HEK293 (cell line): ENCODE data around the gene CCIN.

ENCODE experiments used
- ATF2 ChIP-seq: fragments of 450-650 bp; formaldehyde crosslinking; IDR thresholded peaks from 2 replicates; pipeline ENCODE4 v1.5.1; 2016; ENCODE audit warnings: missing biosample characterization, missing genetic modification characterization, low read depth
- CTCF ChIP-seq: fragments of 450-650 bp; formaldehyde crosslinking; IDR thresholded peaks from 2 replicates; pipeline ENCODE4 v1.5.1; 2016; ENCODE audit warnings: missing biosample characterization, missing genetic modification characterization
- HOXA7 ChIP-seq: sonication (generic); formaldehyde crosslinking; IDR thresholded peaks from 2 replicates; pipeline ENCODE4 v1.8.1; 2022; ENCODE audit warnings: missing genetic modification reagents, borderline replicate concordance
- MYNN ChIP-seq: fragments of 450-650 bp; formaldehyde crosslinking; IDR thresholded peaks from 2 replicates; pipeline ENCODE4 v1.5.1; 2016; ENCODE audit warnings: missing biosample characterization, missing genetic modification characterization, borderline replicate concordance
- SALL2 ChIP-seq: fragments of 450-650 bp; formaldehyde crosslinking; IDR thresholded peaks from 2 replicates; pipeline ENCODE4 v1.5.0; 2017; ENCODE audit warnings: missing biosample characterization, mild to moderate bottlenecking, missing genetic modification characterization, borderline replicate concordance
- SP7 ChIP-seq: fragments of 450-650 bp; formaldehyde crosslinking; IDR thresholded peaks from 2 replicates; pipeline ENCODE4 v1.5.1; 2016; ENCODE audit warnings: missing biosample characterization, missing genetic modification characterization
- TCF7L2 ChIP-seq: IDR thresholded peaks from 2 replicates; pipeline ENCODE4 v1.6.1; 2011; ENCODE audit warnings: low read depth, mild to moderate bottlenecking, inconsistent platforms, low read length, moderate library complexity, borderline replicate concordance
- ZBTB10 ChIP-seq: fragments of 450-650 bp; formaldehyde crosslinking; IDR thresholded peaks from 2 replicates; pipeline ENCODE4 v1.5.1; 2016; ENCODE audit warnings: missing biosample characterization, missing genetic modification characterization
- ZBTB6 ChIP-seq: fragments of 450-650 bp; formaldehyde crosslinking; IDR thresholded peaks from 2 replicates; pipeline ENCODE4 v1.5.1; 2017; ENCODE audit warnings: missing biosample characterization, missing genetic modification characterization
- ZNF155 ChIP-seq: fragments of 450-650 bp; formaldehyde crosslinking; IDR thresholded peaks from 2 replicates; pipeline ENCODE4 v1.5.1; 2016; ENCODE audit warnings: missing biosample characterization, missing genetic modification characterization
- ZNF274 ChIP-seq, 2 experiments: fragments of 200-500 bp in 1 of 2; fragments of 450-650 bp in 1 of 2; sonication (Bioruptor generic) in 1 of 2; formaldehyde crosslinking in 1 of 2; IDR thresholded peaks; 2 replicates each; pipeline versions ENCODE4 v1.5.1 to v1.6.1; 2014 to 2016; ENCODE audit warnings: borderline replicate concordance in 1 of 2, inconsistent platforms in 1 of 2, low read length in 1 of 2, missing biosample characterization in 1 of 2, missing genetic modification characterization in 1 of 2
- ZNF549 ChIP-seq: fragments of 450-650 bp; IDR thresholded peaks from 2 replicates; pipeline ENCODE4 v1.5.1; 2018; ENCODE audit warnings: missing biosample characterization, missing genetic modification characterization, mild to moderate bottlenecking, inconsistent platforms, moderate library complexity
- ZNF624 ChIP-seq: fragments of 450-650 bp; formaldehyde crosslinking; IDR thresholded peaks from 2 replicates; pipeline ENCODE4 v1.5.1; 2017; ENCODE audit warnings: missing biosample characterization, missing genetic modification characterization

GRCh38 chr9:36164989-36165388 is 4.2 kb upstream of the CCIN start:
- TF ChIP-seq CTCF (no peak), ZNF549 (tag by site-specific recombination) (no peak), ZNF624 (tag by site-specific recombination) (no peak), ZNF155 (tag by site-specific recombination) (no peak), SALL2 (tag by site-specific recombination) (no peak), ZBTB10 (no peak), ZBTB6 (tag by site-specific recombination) (no peak), ATF2 (tag by site-specific recombination) (no peak), SP7 (no peak), MYNN (tag by site-specific recombination) (no peak), TCF7L2 (no peak), ZNF274 (IDR thresholded peaks at IDR 0.05; ENCODE audit: low read length) (no peak), ZNF274 (tag by site-specific recombination; IDR thresholded peaks at IDR 0.05; ENCODE audit: borderline replicate concordance) (no peak), HOXA7 (no peak)
